A673 (cell line): ENCODE measurements around the gene VDAC1.

ENCODE experiments used
- EZH2 ChIP-seq: fragments of 200-600 bp; sonication (generic); IDR thresholded peaks from 2 replicates; pipeline ENCODE4 v1.6.1; 2017; ENCODE audit warnings: borderline replicate concordance, low read depth, mild to moderate bottlenecking, mixed read lengths, antibody characterized with exemption, low read length; ENCODE audit not compliant: poor library complexity, severe bottlenecking
- TF ChIP-seq, protein P1 (sequence below): fragments of 300-800, 200-600 bp; sonication (generic); conservative IDR thresholded peaks from 2 replicates; pipeline ENCODE4 v1.5.1; 2017; ENCODE audit warnings: low read depth, mild to moderate bottlenecking, antibody characterized with exemption, low read length, moderate library complexity, mixed read lengths

DNA sequence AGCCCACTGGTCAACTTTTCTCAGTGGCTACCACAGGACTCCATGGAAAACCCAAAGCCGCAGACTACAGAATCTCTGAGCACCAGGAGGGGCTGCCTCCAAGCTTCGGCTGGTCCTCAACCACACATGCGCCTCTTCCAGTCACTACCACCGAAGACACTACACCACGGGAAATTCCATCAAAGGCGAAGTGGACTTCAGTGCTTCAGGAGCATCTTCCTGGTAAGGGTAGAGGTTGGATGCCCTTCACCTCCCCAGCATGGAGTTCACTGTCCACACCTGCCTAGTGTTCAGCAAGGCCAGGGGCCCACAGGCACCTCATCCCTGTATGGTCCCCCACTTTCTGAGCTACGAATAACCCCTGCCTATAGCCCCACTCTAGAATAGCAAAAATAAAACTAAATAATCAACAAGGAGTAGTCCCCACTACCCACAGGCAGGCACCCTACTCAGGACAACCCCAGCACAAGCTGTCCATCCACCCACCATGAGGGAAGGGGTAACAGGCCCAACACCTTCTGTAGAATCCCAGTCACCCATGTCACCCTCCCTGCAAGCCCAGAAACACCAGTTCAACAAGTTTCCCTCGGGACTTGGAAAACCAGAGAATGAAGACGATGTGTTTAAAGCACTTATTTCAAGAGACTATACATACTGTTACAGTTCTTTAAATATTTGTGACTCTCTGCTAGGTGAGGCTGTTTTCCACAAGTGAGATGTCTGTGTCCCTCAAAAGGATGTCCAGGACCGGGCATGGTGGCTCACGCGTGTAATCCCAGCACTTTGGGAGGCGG lies 2.6 kb downstream of the VDAC1 start:
- TF ChIP-seq EZH2: no peak
- TF ChIP-seq, protein P1, sequence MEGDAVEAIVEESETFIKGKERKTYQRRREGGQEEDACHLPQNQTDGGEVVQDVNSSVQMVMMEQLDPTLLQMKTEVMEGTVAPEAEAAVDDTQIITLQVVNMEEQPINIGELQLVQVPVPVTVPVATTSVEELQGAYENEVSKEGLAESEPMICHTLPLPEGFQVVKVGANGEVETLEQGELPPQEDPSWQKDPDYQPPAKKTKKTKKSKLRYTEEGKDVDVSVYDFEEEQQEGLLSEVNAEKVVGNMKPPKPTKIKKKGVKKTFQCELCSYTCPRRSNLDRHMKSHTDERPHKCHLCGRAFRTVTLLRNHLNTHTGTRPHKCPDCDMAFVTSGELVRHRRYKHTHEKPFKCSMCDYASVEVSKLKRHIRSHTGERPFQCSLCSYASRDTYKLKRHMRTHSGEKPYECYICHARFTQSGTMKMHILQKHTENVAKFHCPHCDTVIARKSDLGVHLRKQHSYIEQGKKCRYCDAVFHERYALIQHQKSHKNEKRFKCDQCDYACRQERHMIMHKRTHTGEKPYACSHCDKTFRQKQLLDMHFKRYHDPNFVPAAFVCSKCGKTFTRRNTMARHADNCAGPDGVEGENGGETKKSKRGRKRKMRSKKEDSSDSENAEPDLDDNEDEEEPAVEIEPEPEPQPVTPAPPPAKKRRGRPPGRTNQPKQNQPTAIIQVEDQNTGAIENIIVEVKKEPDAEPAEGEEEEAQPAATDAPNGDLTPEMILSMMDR: no peak
